ENCODE data around the gene ZBTB12. TPM values are rescaled to one million over a fixed set of nuclear protein-coding genes. Genes with fewer than 3 reads are reported as not detected.
A peak's percentile ranks its signal among the peaks of the same experiment; 100 is the strongest.

The ZBTB12 gene
- total RNA-seq, 2 donors from 2014 or later: 0.50 to 0.96 TPM

- H3K27me3 Mint-ChIP-seq: no peaks in the 10 kb centered on the region
- ATAC-seq: peak; percentile 53
- H3K36me3 Mint-ChIP-seq (ENCODE audit: low read depth): peaks cover 3% of the 10 kb centered on the region
- DNase-seq: no peak
- peaks cover 29% of the 10 kb centered on the region for H3K4me1 Mint-ChIP-seq
- peak overlapping the region; percentile 95 for H3K27ac Mint-ChIP-seq
- peak overlapping the region; percentile 94 for H3K4me3 Mint-ChIP-seq
- no peaks in the 10 kb centered on the region for H3K9me3 ChIP-seq (ENCODE audit: control insufficient read depth, low read length, poor library complexity, severe bottlenecking)
Observed at GRCh38 chr6:31898383-31899011, 3.4 kb downstream of the ZBTB12 start.

- DNase-seq (peak; percentile 79 to 82 (median 80)), ATAC-seq (peak; percentile 71)
- Mint-ChIP-seq H3K27me3 (no peaks in the 10 kb centered on the region), H3K4me1 (peaks cover 26% of the 10 kb centered on the region), H3K36me3 (ENCODE audit: low read depth) (peaks cover 3% of the 10 kb centered on the region), H3K27ac (peak within 1 kb of the TSS; percentile 95), H3K4me3 (peak within 1 kb of the TSS; percentile 94)
- H3K9me3 ChIP-seq (ENCODE audit: control insufficient read depth, low read length, poor library complexity, severe bottlenecking): no peaks in the 10 kb centered on the region
Observed at GRCh38 chr6:31897612-31898382, 4.1 kb downstream of the ZBTB12 start, which contains the start of gene EHMT2. Gene EHMT2, minus strand, starts transcription at chr6:31897698. Its CDS starts 21 bp downstream, at chr6:31897677.

- H3K27ac Mint-ChIP-seq: peak overlapping the region; percentile 91
- DNase-seq: peak in 1 of 3 donors; percentile 31
Observed at GRCh38 chr6:31896856-31897611, 4.9 kb downstream of the ZBTB12 start.

GRCh38 chr6:31896493-31896855 lies 5.4 kb downstream of the ZBTB12 start:
- DNase-seq (no peak), ATAC-seq (no peak)
- peaks cover 24% of the 10 kb centered on the region for H3K4me1 Mint-ChIP-seq
- no peaks in the 10 kb centered on the region for H3K9me3 ChIP-seq (ENCODE audit: control insufficient read depth, low read length, poor library complexity, severe bottlenecking)
- H3K27me3 Mint-ChIP-seq: no peaks in the 10 kb centered on the region
- H3K36me3 Mint-ChIP-seq (ENCODE audit: low read depth): peaks cover 5% of the 10 kb centered on the region
- H3K27ac Mint-ChIP-seq: peak overlapping the region; percentile 91
- H3K4me3 Mint-ChIP-seq: peak overlapping the region; percentile 84

More at GRCh38 chr6:31896856-31897611, 4.9 kb downstream of the ZBTB12 start:
- Mint-ChIP-seq H3K4me3 (peak overlapping the region; percentile 94), H3K4me1 (peaks cover 23% of the 10 kb centered on the region), H3K27me3 (no peaks in the 10 kb centered on the region), H3K36me3 (ENCODE audit: low read depth) (peaks cover 5% of the 10 kb centered on the region)
- H3K9me3 ChIP-seq (ENCODE audit: control insufficient read depth, low read length, poor library complexity, severe bottlenecking): no peaks in the 10 kb centered on the region
- ATAC-seq: no peak

- no peak for DNase-seq
- no peak for ATAC-seq
- peaks cover 7% of the 10 kb centered on the region for H3K36me3 Mint-ChIP-seq (ENCODE audit: low read depth)
Observed at GRCh38 chr6:31892821-31893220, 9.1 kb downstream of the ZBTB12 start.

GRCh38 chr6:31889331-31889972 lies 12.4 kb downstream of the ZBTB12 start:
- no peak overlapping the region for H3K4me3 Mint-ChIP-seq
- ATAC-seq (no peak), DNase-seq (no peak)
- H3K9me3 ChIP-seq (ENCODE audit: control insufficient read depth, low read length, poor library complexity, severe bottlenecking): no peaks in the 10 kb centered on the region
- peak overlapping the region; percentile 37 for H3K27ac Mint-ChIP-seq
- H3K36me3 Mint-ChIP-seq (ENCODE audit: low read depth): peaks cover 9% of the 10 kb centered on the region
- H3K27me3 Mint-ChIP-seq: no peaks in the 10 kb centered on the region
- H3K4me1 Mint-ChIP-seq: peaks cover 5% of the 10 kb centered on the region

More at GRCh38 chr6:31892821-31893220, 9.1 kb downstream of the ZBTB12 start:
- H3K4me3 Mint-ChIP-seq: no peak overlapping the region
- no peaks in the 10 kb centered on the region for H3K27me3 Mint-ChIP-seq
- H3K27ac Mint-ChIP-seq: no peak overlapping the region
- peaks cover 10% of the 10 kb centered on the region for H3K4me1 Mint-ChIP-seq
- H3K9me3 ChIP-seq (ENCODE audit: control insufficient read depth, low read length, poor library complexity, severe bottlenecking): no peaks in the 10 kb centered on the region

- peak; percentile 48 for ATAC-seq
- peaks cover 5% of the 10 kb centered on the region for H3K4me1 Mint-ChIP-seq
Observed at GRCh38 chr6:31888276-31889258, 13.3 kb downstream of the ZBTB12 start.

GRCh38 chr6:31887173-31888007 lies 14.5 kb downstream of the ZBTB12 start:
- ATAC-seq: no peak
- Mint-ChIP-seq H3K4me3 (no peak overlapping the region), H3K36me3 (ENCODE audit: low read depth) (peaks cover 12% of the 10 kb centered on the region), H3K27me3 (no peaks in the 10 kb centered on the region), H3K4me1 (peaks cover 5% of the 10 kb centered on the region), H3K27ac (no peak overlapping the region)
- no peaks in the 10 kb centered on the region for H3K9me3 ChIP-seq (ENCODE audit: control insufficient read depth, low read length, poor library complexity, severe bottlenecking)
- DNase-seq: no peak

More at GRCh38 chr6:31888276-31889258, 13.3 kb downstream of the ZBTB12 start:
- peak in 2 of 3 donors; percentile 42 to 55 for DNase-seq
- Mint-ChIP-seq H3K4me3 (no peak overlapping the region), H3K36me3 (ENCODE audit: low read depth) (peaks cover 9% of the 10 kb centered on the region), H3K27me3 (no peaks in the 10 kb centered on the region), H3K27ac (peak overlapping the region; percentile 37)
- H3K9me3 ChIP-seq (ENCODE audit: control insufficient read depth, low read length, poor library complexity, severe bottlenecking): no peaks in the 10 kb centered on the region

- H3K4me3 Mint-ChIP-seq: no peak overlapping the region
- no peak for ATAC-seq
Observed at GRCh38 chr6:31886541-31886991, 15.3 kb downstream of the ZBTB12 start.

GRCh38 chr6:31884528-31885035 lies 17.3 kb downstream of the ZBTB12 start:
- ATAC-seq: no peak
- H3K27me3 Mint-ChIP-seq: no peaks in the 10 kb centered on the region
- H3K9me3 ChIP-seq (ENCODE audit: control insufficient read depth, low read length, poor library complexity, severe bottlenecking): no peaks in the 10 kb centered on the region
- H3K36me3 Mint-ChIP-seq (ENCODE audit: low read depth): peaks cover 17% of the 10 kb centered on the region
- DNase-seq: no peak
- H3K4me3 Mint-ChIP-seq: no peak overlapping the region
- H3K27ac Mint-ChIP-seq: no peak overlapping the region
- peaks cover 7% of the 10 kb centered on the region for H3K4me1 Mint-ChIP-seq

More at GRCh38 chr6:31886541-31886991, 15.3 kb downstream of the ZBTB12 start:
- DNase-seq: no peak
- H3K9me3 ChIP-seq (ENCODE audit: control insufficient read depth, low read length, poor library complexity, severe bottlenecking): no peaks in the 10 kb centered on the region
- Mint-ChIP-seq H3K4me1 (peaks cover 2% of the 10 kb centered on the region), H3K36me3 (ENCODE audit: low read depth) (peaks cover 11% of the 10 kb centered on the region), H3K27me3 (no peaks in the 10 kb centered on the region), H3K27ac (peak overlapping the region; percentile 77)

GRCh38 chr6:31883676-31884075 lies 18.2 kb downstream of the ZBTB12 start:
- Mint-ChIP-seq H3K36me3 (ENCODE audit: low read depth) (peaks cover 14% of the 10 kb centered on the region), H3K27me3 (no peaks in the 10 kb centered on the region), H3K4me1 (peaks cover 7% of the 10 kb centered on the region), H3K4me3 (no peak overlapping the region), H3K27ac (no peak overlapping the region)
- ATAC-seq (no peak), DNase-seq (no peak)
- no peaks in the 10 kb centered on the region for H3K9me3 ChIP-seq (ENCODE audit: control insufficient read depth, low read length, poor library complexity, severe bottlenecking)
